Psoas muscle (tissue), 8 donors: ENCODE data around the gene USF1. TPM values are rescaled to one million over a fixed set of nuclear protein-coding genes. Genes with fewer than 3 reads are reported as not detected.

Experiments
- ATAC-seq, 4 donors: fragments of 200-7000 bp; cut with Tn5 transposase; one replicate each; pipeline ENCODE4 v1.9.1; 2020; ENCODE audit warnings: moderate library complexity in 3 of 4, mild to moderate bottlenecking in 2 of 4
- DNase-seq, 2 donors: peaks; one replicate each; pipeline ENCODE4 v3.0.0-alpha.2; 2020
- H3K27ac ChIP-seq: fragments of 200-600 bp; one replicate; pipeline ENCODE4 v1.8.0; 2022
- H3K27me3 ChIP-seq, 3 donors: fragments of 200-600 bp in 1 of 3; one replicate each; pipeline versions ENCODE4 v1.6.1 to v1.8.0; 2013 to 2022; ENCODE audit warnings: low read length in 2 of 3, mild to moderate bottlenecking in 2 of 3, moderate library complexity in 1 of 3; ENCODE audit not compliant: insufficient read depth in 3 of 3
- H3K36me3 ChIP-seq, 2 donors: fragments of 200-600 bp in 1 of 2; one replicate each; pipeline versions ENCODE4 v1.6.1 to v1.8.0; 2013 to 2022; ENCODE audit warnings: low read depth in 1 of 2, mild to moderate bottlenecking in 1 of 2, moderate library complexity in 1 of 2; ENCODE audit not compliant: insufficient read depth in 1 of 2
- H3K4me1 ChIP-seq: fragments of 200-600 bp; one replicate; pipeline ENCODE4 v1.8.0; 2022
- H3K4me3 ChIP-seq: fragments of 200-600 bp; one replicate; pipeline ENCODE4 v1.8.0; 2022; ENCODE audit warnings: mild to moderate bottlenecking
- H3K9me3 ChIP-seq: fragments of 200-600 bp; one replicate; pipeline ENCODE4 v1.8.0; 2022
- WGBS, 3 donors: extraction: QIAGEN DNeasy Blood & Tissue Kit; methylation state at CpG; one replicate each; pipeline versions ENCODE4 v1.1.6 to v1.1.7; 2013; 5-methylcytosine and 5-hydroxymethylcytosine counted together
- intact Hi-C, 2 donors: fragments of 100-400 bp; cut with DNase I; formaldehyde crosslinking; loops; one replicate each; pipeline versions ENCODE4 v1.11.0 to v1.14.2; 2022
- polyA plus RNA-seq, 3 donors: library from polyadenylated mRNA; stranded (reverse); fragments of 200-250 nt; gene quantifications; one replicate each; pipeline ENCODE4 v1.2.3, GENCODE V29; 2013
- total RNA-seq, 4 donors: library from RNA; stranded (reverse); fragmentation: NEBNext Ultra II Directional in 2 of 4; extraction: Animal tissue kit (Norgen Biotek cat#: 25700) in 2 of 4; gene quantifications; one replicate each; pipeline versions ENCODE4 v1.2.1 to v1.2.4, GENCODE V29; 2021 to 2023
- TF ChIP-seq, protein P1 (sequence below): fragments of 200-600 bp; IDR thresholded peaks from one replicate; pipeline ENCODE4 v1.8.0; 2022; ENCODE audit warnings: antibody characterized with exemption
- donor health status: healthy with polysubstance abuse.
- donor health status: DM: no; HTN: no; CAD: no; lungs with moderate emphysema.
- donor health status: Bipolar disorder and iron deficiency.
- donor health status: healthy.
- donor health status: DM: yes; HTN: yes; CAD: no.
- donor health status: DM: no; HTN: no; CAD: no.
- donor health status: DM: no; HTN: no; CAD: no.
- donor health status: DM: yes; HTN: yes; CAD: no.

The USF1 gene
- total and polyA plus RNA-seq, 7 donors, result 29.8 to 68.1 (median 40.0) TPM

DNA sequence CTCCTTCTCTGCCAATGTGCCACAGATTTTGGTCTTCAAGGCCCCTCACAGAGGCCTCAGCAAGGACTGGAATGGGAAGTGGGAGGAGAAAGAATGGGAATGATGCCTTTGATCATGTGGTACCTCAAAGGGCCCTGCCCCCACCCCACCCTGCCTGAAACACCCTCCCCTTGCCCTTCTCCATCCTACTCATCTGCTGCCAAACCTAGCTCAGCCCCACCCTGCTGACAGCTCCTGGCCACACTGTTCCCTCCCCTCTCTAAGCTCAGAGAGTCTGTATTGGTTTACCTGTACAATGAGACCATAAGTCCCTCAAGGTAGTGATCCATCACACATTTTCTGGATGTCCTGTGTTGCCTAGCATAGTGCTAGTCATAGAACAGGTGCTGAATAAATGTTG lies 30.6 kb upstream of the USF1 start:
- Histone ChIP-seq H3K4me3 (no peak overlapping the region), H3K27ac (no peak overlapping the region), H3K27me3 (peaks cover 0 to 4% (median 0%) of the 10 kb centered on the region in 3 donors), H3K36me3 (no peaks in the 10 kb centered on the region), H3K9me3 (no peaks in the 10 kb centered on the region), H3K4me1 (no peaks in the 10 kb centered on the region)
- intact Hi-C loops, result no loop called here
- TF ChIP-seq, protein P1, sequence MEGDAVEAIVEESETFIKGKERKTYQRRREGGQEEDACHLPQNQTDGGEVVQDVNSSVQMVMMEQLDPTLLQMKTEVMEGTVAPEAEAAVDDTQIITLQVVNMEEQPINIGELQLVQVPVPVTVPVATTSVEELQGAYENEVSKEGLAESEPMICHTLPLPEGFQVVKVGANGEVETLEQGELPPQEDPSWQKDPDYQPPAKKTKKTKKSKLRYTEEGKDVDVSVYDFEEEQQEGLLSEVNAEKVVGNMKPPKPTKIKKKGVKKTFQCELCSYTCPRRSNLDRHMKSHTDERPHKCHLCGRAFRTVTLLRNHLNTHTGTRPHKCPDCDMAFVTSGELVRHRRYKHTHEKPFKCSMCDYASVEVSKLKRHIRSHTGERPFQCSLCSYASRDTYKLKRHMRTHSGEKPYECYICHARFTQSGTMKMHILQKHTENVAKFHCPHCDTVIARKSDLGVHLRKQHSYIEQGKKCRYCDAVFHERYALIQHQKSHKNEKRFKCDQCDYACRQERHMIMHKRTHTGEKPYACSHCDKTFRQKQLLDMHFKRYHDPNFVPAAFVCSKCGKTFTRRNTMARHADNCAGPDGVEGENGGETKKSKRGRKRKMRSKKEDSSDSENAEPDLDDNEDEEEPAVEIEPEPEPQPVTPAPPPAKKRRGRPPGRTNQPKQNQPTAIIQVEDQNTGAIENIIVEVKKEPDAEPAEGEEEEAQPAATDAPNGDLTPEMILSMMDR, result no peak
- DNase-seq (no peak), ATAC-seq (no peak)

DNA sequence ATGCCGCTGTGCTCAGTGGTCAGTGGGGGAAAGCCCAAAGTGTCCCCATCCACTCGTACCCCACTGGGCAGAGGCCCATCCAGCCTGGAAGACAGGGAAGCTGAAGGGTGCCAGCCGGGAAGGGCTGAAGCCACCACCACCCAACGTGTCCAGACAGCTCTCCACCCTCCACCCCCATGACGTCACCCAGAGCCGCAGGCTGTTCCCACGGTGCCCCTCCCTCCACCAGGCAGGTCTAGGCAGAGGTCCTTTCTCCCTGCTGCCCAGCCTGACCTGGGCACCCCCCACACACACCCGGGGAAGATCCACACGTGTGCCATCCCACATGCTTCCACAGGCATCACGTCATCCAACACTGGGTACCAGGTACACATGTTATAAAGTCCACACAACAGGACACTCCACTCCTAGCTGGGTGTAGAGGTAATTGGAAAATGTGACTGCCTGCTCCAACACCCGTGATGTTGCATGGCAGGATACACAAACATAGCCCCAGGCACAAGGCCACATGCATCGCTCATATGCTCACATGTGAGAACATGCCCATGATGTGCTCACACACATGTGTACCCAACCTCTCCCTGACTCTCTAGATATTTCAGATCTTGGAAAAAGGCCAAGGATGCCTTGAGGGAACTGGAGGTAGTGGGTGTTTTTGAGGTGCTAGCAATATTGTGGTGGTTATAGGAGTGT lies 29.0 kb upstream of the USF1 start:
- intact Hi-C loops, result loop anchor here in 1 of 2 donors (5.0 kb wide), 1 partner anchor 62 kb away; no protein-coding TSS in a partner anchor
- DNase-seq (no peak), ATAC-seq (no peak)
- Histone ChIP-seq H3K4me1 (no peaks in the 10 kb centered on the region), H3K9me3 (no peaks in the 10 kb centered on the region), H3K36me3 (no peaks in the 10 kb centered on the region), H3K4me3 (no peak overlapping the region), H3K27me3 (peaks cover 0 to 3% (median 0%) of the 10 kb centered on the region in 3 donors), H3K27ac (no peak overlapping the region)
- WGBS, 3 donors, result 70 to 82% (median 76%) methylated on average over 12 of the region's 12 CpGs
- TF ChIP-seq, protein P1, result no peak

DNA sequence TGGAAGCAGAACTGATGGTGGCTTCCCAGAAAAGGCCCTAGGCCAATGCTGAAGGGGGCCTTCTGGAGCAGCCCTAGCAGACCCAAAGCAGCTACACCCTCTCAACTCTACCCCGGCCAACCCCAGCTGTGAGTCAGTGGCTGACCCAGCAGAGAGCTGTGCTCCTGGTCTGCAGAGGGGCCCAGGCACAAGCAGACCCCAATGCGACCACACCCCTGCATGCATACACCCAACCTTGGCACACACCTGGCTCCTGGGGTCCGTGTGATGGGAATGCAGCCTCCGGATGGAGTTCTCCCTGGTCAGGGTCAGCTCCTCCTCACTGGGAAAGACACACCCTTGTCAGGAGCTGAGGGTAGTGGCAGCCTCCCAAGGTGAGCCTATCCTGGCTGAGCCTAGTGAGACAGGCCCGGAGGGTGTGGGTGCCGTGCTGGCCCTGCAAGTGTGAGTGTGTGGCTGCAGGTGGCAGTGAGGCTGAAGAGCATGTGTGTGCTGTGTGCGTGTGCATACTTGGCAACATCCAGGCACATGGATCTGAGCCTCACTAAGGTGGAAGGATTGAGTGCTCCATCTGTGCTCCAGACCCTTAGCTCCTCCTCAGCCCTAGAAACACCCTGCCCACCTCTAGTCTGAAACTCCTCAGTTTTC lies 27.8 kb upstream of the USF1 start:
- TF ChIP-seq, protein P1, result no peak
- Histone ChIP-seq H3K27me3 (no peaks in the 10 kb centered on the region), H3K27ac (no peak overlapping the region), H3K4me1 (no peaks in the 10 kb centered on the region), H3K9me3 (no peaks in the 10 kb centered on the region), H3K36me3 (no peaks in the 10 kb centered on the region), H3K4me3 (no peak overlapping the region)
- no peak for DNase-seq
- WGBS, 3 donors, result 67 to 71% (median 69%) methylated on average over 7 of the region's 7 CpGs
- ATAC-seq, result no peak
- intact Hi-C loops, result loop anchor here in 1 of 2 donors (5.0 kb wide), 1 partner anchor 64 kb away; no protein-coding TSS in a partner anchor

GRCh38 chr1:161072751-161073449 lies 27.1 kb upstream of the USF1 start:
- H3K9me3 ChIP-seq, result no peaks in the 10 kb centered on the region
- 87 to 92% (median 92%) methylated on average over 19 of the region's 19 CpGs for WGBS, 3 donors
- no peak overlapping the region for H3K4me3 ChIP-seq
- no peaks in the 10 kb centered on the region for H3K36me3 ChIP-seq
- TF ChIP-seq, protein P1, result no peak
- no peaks in the 10 kb centered on the region for H3K27me3 ChIP-seq
- no peak overlapping the region for H3K27ac ChIP-seq
- no peaks in the 10 kb centered on the region for H3K4me1 ChIP-seq
- ATAC-seq, result no peak
- intact Hi-C loops, result loop anchor here in 1 of 2 donors (5.0 kb wide), 1 partner anchor 64 kb away; no protein-coding TSS in a partner anchor
- no peak for DNase-seq
